SK-N-SH (cell line): ENCODE data around the gene NPAS3. TPM values are rescaled to one million over a fixed set of nuclear protein-coding genes. Genes with fewer than 3 reads are reported as not detected.

Source experiments
- CTCF ChIA-PET: fragments of 300-600, 350-600 bp; formaldehyde crosslinking; extraction: SDS; loops from one replicate; lab custom pipeline; 2021; lab: Yijun Ruan, JAX
- POLR2A ChIA-PET: fragments of 350-600 bp; sonication (Branson Sonifier 250); formaldehyde crosslinking; extraction: SDS; loops from one replicate; lab custom pipeline; 2020; ENCODE audit warnings: antibody characterized with exemption, inconsistent platforms; lab: Yijun Ruan, JAX
- DNase-seq: peaks from one replicate; pipeline ENCODE4 v3.0.0; 2012
- H2AFZ ChIP-seq: fragments of 200-600 bp; sonication (generic); 2 replicates; pipeline ENCODE4 v1.8.1; 2016; ENCODE audit warnings: antibody characterized with exemption, mild to moderate bottlenecking, low read depth
- H3F3A ChIP-seq: fragments of 200-600 bp; sonication (generic); replicated peaks from 2 replicates; pipeline ENCODE3; 2016; ENCODE audit warnings: antibody characterized with exemption, mild to moderate bottlenecking; ENCODE audit not compliant: insufficient read depth
- H3K27ac ChIP-seq, 2 experiments: fragments of 200-500 bp in 1 of 2; fragments of 200-600 bp in 1 of 2; sonication (Bioruptor generic) in 1 of 2; sonication (generic), shearing (Covaris generic) in 1 of 2; 2 replicates each; pipeline versions ENCODE4 v1.5.1 to v1.6.1; 2014 to 2016; ENCODE audit warnings: low read depth in 2 of 2, inconsistent platforms in 1 of 2, low read length in 1 of 2, mild to moderate bottlenecking in 1 of 2, mixed read lengths in 1 of 2
- H3K27me3 ChIP-seq: fragments of 200-600 bp; sonication (generic), shearing (Covaris generic); 2 replicates; pipeline ENCODE4 v1.6.1; 2016; ENCODE audit warnings: mixed run types; ENCODE audit not compliant: insufficient read depth
- H3K36me3 ChIP-seq, 2 experiments: fragments of 200-500 bp in 1 of 2; fragments of 200-600 bp in 1 of 2; sonication (Bioruptor generic) in 1 of 2; sonication (generic) in 1 of 2; replicated peaks in 1 of 2; 2 replicates each; pipeline versions ENCODE3 to v1.5.1; 2014 to 2016; ENCODE audit warnings: low read length in 1 of 2, mild to moderate bottlenecking in 1 of 2; ENCODE audit not compliant: insufficient read depth in 2 of 2, control insufficient read depth in 1 of 2
- H3K4me1 ChIP-seq, 2 experiments: fragments of 200-500 bp in 1 of 2; fragments of 200-600 bp in 1 of 2; sonication (Bioruptor generic) in 1 of 2; sonication (generic), shearing (Covaris generic) in 1 of 2; 2 replicates each; pipeline versions ENCODE4 v1.5.1 to v1.6.1; 2014 to 2016; ENCODE audit warnings: low read depth in 1 of 2, low read length in 1 of 2, mixed run types in 1 of 2; ENCODE audit not compliant: insufficient read depth in 2 of 2, control insufficient read depth in 1 of 2
- H3K4me2 ChIP-seq: fragments of 200-600 bp; sonication (generic), shearing (Covaris generic); 2 replicates; pipeline ENCODE4 v1.6.1; 2017; ENCODE audit warnings: mixed run types
- H3K4me3 ChIP-seq, 2 experiments: fragments of 200-500 bp in 1 of 2; fragments of 200-600 bp in 1 of 2; sonication (Bioruptor generic) in 1 of 2; sonication (generic), shearing (Covaris generic) in 1 of 2; 2 replicates each; pipeline versions ENCODE4 v1.5.1 to v1.8.1; 2014 to 2016; ENCODE audit warnings: low read depth in 2 of 2, inconsistent platforms in 1 of 2, low read length in 1 of 2, mild to moderate bottlenecking in 1 of 2, mixed read lengths in 1 of 2, moderate library complexity in 1 of 2
- H3K79me2 ChIP-seq: fragments of 200-600 bp; sonication (generic); 2 replicates; pipeline ENCODE4 v1.8.1; 2017; ENCODE audit warnings: mild to moderate bottlenecking; ENCODE audit not compliant: insufficient read depth
- H3K9ac ChIP-seq: fragments of 200-600 bp; sonication (generic); 2 replicates; pipeline ENCODE4 v1.6.1; 2017; ENCODE audit warnings: mixed run types
- H3K9me2 ChIP-seq: fragments of 200-600 bp; sonication (generic); 2 replicates; pipeline ENCODE4 v1.6.1; 2017; ENCODE audit warnings: mixed run types
- H3K9me3 ChIP-seq: fragments of 200-600 bp; sonication (generic); 2 replicates; pipeline ENCODE4 v1.6.1; 2017; ENCODE audit warnings: mixed run types, mild to moderate bottlenecking, moderate library complexity
- H4K20me1 ChIP-seq: fragments of 200-600 bp; sonication (generic); 2 replicates; pipeline ENCODE4 v1.6.1; 2017; ENCODE audit warnings: mild to moderate bottlenecking, mixed run types; ENCODE audit not compliant: insufficient read depth
- FOXJ3 ChIP-seq: sonication (generic); formaldehyde crosslinking; IDR thresholded peaks from 2 replicates; pipeline ENCODE4 v1.5.1; 2020; ENCODE audit warnings: mild to moderate bottlenecking, missing genetic modification reagents
- FOXM1 ChIP-seq: IDR thresholded peaks from 2 replicates; pipeline ENCODE4 v1.4.0; 2012; ENCODE audit warnings: low read depth, mild to moderate bottlenecking
- GABPA ChIP-seq: IDR thresholded peaks from 2 replicates; pipeline ENCODE4 v1.4.0; 2012; ENCODE audit warnings: low read depth, mild to moderate bottlenecking
- JUND ChIP-seq: IDR thresholded peaks from 2 replicates; pipeline ENCODE4 v1.4.0; 2012
- MEF2A ChIP-seq: IDR thresholded peaks from 2 replicates; pipeline ENCODE4 v1.4.0; 2012; ENCODE audit warnings: low read depth, borderline replicate concordance
- NFIC ChIP-seq: IDR thresholded peaks from 2 replicates; pipeline ENCODE4 v1.4.0; 2012; ENCODE audit warnings: borderline replicate concordance
- NRF1 ChIP-seq: IDR thresholded peaks from 2 replicates; pipeline ENCODE4 v1.6.1; 2012; ENCODE audit warnings: low read depth, mild to moderate bottlenecking, low read length
- POLR2AphosphoS5 ChIP-seq: IDR thresholded peaks from 2 replicates; pipeline ENCODE4 v1.6.1; 2012; ENCODE audit warnings: low read depth, low read length
- RAD21 ChIP-seq: IDR thresholded peaks from 2 replicates; pipeline ENCODE4 v1.6.1; 2012; ENCODE audit warnings: mild to moderate bottlenecking, low read length
- RCOR1 ChIP-seq: fragments of 150-350 bp; IDR thresholded peaks from 2 replicates; pipeline ENCODE4 v1.6.1; 2017; ENCODE audit warnings: antibody characterized with exemption, low read length
- RFX5 ChIP-seq: IDR thresholded peaks from 2 replicates; pipeline ENCODE4 v1.6.1; 2012; ENCODE audit warnings: mild to moderate bottlenecking, improper control_type of control experiment, low read length
- SIN3A ChIP-seq: IDR thresholded peaks from 2 replicates; pipeline ENCODE4 v1.6.1; 2012; ENCODE audit warnings: low read depth, mild to moderate bottlenecking, low read length, moderate library complexity, borderline replicate concordance
- SMC3 ChIP-seq: IDR thresholded peaks from 2 replicates; pipeline ENCODE4 v1.6.1; 2012; ENCODE audit warnings: low read depth, low read length, improper control_type of control experiment
- TAF1 ChIP-seq: IDR thresholded peaks from 2 replicates; pipeline ENCODE4 v1.6.1; 2012; ENCODE audit warnings: low read depth, mild to moderate bottlenecking, low read length, moderate library complexity, borderline replicate concordance
- TCF12 ChIP-seq: IDR thresholded peaks from 2 replicates; pipeline ENCODE4 v1.4.0; 2012
- TEAD4 ChIP-seq: IDR thresholded peaks from 2 replicates; pipeline ENCODE4 v1.4.0; 2012; ENCODE audit warnings: mild to moderate bottlenecking, borderline replicate concordance; ENCODE audit not compliant: insufficient read depth
- YY1 ChIP-seq: IDR thresholded peaks from 2 replicates; pipeline ENCODE4 v1.4.0; 2012; ENCODE audit warnings: low read depth, mild to moderate bottlenecking
- WGBS: methylation state at CpG from one replicate; pipeline ENCODE4 v1.1.6; 2017; ENCODE audit warnings: low lambda C conversion rate; 5-methylcytosine and 5-hydroxymethylcytosine counted together
- polyA plus RNA-seq, 3 experiments: library from polyadenylated mRNA; depleted of rRNA; stranded (reverse); fragments of >200 nt; gene quantifications; 2 replicates each; pipeline ENCODE4 v1.2.3, GENCODE V29; 2012
- TF ChIP-seq, protein P1 (sequence below): fragments of 200-600 bp; sonication (generic); IDR thresholded peaks from 2 replicates; pipeline ENCODE4 v1.6.1; 2017; ENCODE audit warnings: antibody characterized with exemption, mild to moderate bottlenecking, moderate library complexity
- TF ChIP-seq, protein P2 (sequence below): fragments of 150-350 bp; IDR thresholded peaks from 2 replicates; pipeline ENCODE4 v1.6.1; 2016; ENCODE audit warnings: mild to moderate bottlenecking, low read depth, low read length
- TF ChIP-seq, protein P3 (sequence below): IDR thresholded peaks from 2 replicates; pipeline ENCODE4 v1.4.0; 2012; ENCODE audit warnings: low read depth, borderline replicate concordance
- TF ChIP-seq, protein P4 (sequence below): fragments of 150-350 bp; IDR thresholded peaks from 2 replicates; pipeline ENCODE4 v1.6.1; 2017; ENCODE audit warnings: antibody characterized with exemption, low read length, low read depth, borderline replicate concordance
- TF ChIP-seq, protein P5 (sequence below): IDR thresholded peaks from 2 replicates; pipeline ENCODE4 v1.4.0; 2012; ENCODE audit warnings: low read depth, borderline replicate concordance
- TF ChIP-seq, protein P6 (sequence below): IDR thresholded peaks from 2 replicates; pipeline ENCODE4 v1.6.1; 2012; ENCODE audit warnings: mild to moderate bottlenecking, low read depth, low read length, moderate library complexity

NPAS3 gene
- polyA plus RNA-seq, 1 of the 3 experiments (the other 2 are of a cell fraction) = 4.3 TPM

DNA sequence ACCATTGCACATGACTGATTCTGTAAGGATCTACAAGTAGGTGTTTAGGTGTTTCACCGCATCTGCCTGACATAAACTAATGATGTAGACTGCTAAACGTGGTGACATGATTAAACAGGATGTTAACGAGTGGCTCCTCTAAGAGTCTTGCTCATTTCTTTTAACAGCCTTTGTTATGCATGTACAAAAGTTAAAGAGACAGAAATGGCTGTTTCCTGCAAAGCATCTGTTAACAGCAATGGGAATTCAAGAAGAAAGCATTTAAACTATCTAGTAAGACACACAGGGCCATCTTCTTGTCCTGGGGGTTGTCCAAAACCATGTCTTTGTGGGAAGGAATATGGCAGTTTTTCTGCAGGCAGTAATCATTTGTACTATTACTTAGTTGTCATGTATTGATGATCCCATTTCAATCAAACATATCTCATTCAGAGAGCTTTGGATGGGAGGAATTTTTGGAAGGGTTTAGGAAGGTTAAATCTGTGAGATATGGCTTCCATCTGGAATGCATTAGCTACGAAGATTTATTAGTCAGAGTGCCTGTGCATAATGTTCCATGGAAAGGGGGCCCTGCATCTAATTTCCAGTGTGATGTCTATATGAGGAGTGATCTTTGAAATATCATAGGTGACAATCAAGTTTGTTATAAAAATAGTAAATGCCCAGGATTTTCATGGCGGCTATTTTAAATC is 517.1 kb downstream of the NPAS3 start:
- Histone ChIP-seq H3K36me3 (no peaks in the 10 kb centered on the region), H3K4me1 (peaks cover 11 to 17% of the 10 kb centered on the region in 2 experiments; a peak in 2 of 4 replicates), H3K27me3 (no peaks in the 10 kb centered on the region), H3K79me2 (no peaks in the 10 kb centered on the region), H3K4me2 (no peak overlapping the region), H3F3A (no peaks in the 10 kb centered on the region), H3K27ac (peak overlapping the region; percentile 19 to 77; a peak in 2 of 4 replicates), H3K4me3 (no peak overlapping the region), H4K20me1 (no peaks in the 10 kb centered on the region), H3K9me3 (no peaks in the 10 kb centered on the region), H3K9me2 (no peaks in the 10 kb centered on the region), H2AFZ (no peak overlapping the region), H3K9ac (no peak overlapping the region)
- WGBS = 44% methylated on average over 5 of the region's 5 CpGs
- ChIA-PET POLR2A (no interaction called here), CTCF (interaction anchor here (1.5 kb wide), 1 partner anchor 337 kb away, joined by 6 read pairs; no protein-coding TSS in a partner anchor)
- peak; percentile 39 for DNase-seq
- TF ChIP-seq TEAD4 = peak; percentile 35; the same call in 1 of the 2 replicates
- TF ChIP-seq YY1 = no peak
- no peak for TF ChIP-seq FOXJ3 (CRISPR knock-in tag)
- no peak for TF ChIP-seq SIN3A
- TF ChIP-seq, protein P1, sequence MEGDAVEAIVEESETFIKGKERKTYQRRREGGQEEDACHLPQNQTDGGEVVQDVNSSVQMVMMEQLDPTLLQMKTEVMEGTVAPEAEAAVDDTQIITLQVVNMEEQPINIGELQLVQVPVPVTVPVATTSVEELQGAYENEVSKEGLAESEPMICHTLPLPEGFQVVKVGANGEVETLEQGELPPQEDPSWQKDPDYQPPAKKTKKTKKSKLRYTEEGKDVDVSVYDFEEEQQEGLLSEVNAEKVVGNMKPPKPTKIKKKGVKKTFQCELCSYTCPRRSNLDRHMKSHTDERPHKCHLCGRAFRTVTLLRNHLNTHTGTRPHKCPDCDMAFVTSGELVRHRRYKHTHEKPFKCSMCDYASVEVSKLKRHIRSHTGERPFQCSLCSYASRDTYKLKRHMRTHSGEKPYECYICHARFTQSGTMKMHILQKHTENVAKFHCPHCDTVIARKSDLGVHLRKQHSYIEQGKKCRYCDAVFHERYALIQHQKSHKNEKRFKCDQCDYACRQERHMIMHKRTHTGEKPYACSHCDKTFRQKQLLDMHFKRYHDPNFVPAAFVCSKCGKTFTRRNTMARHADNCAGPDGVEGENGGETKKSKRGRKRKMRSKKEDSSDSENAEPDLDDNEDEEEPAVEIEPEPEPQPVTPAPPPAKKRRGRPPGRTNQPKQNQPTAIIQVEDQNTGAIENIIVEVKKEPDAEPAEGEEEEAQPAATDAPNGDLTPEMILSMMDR = no peak
- TF ChIP-seq TAF1 = no peak
- TF ChIP-seq, protein P2, sequence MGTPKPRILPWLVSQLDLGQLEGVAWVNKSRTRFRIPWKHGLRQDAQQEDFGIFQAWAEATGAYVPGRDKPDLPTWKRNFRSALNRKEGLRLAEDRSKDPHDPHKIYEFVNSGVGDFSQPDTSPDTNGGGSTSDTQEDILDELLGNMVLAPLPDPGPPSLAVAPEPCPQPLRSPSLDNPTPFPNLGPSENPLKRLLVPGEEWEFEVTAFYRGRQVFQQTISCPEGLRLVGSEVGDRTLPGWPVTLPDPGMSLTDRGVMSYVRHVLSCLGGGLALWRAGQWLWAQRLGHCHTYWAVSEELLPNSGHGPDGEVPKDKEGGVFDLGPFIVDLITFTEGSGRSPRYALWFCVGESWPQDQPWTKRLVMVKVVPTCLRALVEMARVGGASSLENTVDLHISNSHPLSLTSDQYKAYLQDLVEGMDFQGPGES = no peak
- no peak for TF ChIP-seq NFIC
- no peak for TF ChIP-seq FOXM1
- TF ChIP-seq, protein P3, sequence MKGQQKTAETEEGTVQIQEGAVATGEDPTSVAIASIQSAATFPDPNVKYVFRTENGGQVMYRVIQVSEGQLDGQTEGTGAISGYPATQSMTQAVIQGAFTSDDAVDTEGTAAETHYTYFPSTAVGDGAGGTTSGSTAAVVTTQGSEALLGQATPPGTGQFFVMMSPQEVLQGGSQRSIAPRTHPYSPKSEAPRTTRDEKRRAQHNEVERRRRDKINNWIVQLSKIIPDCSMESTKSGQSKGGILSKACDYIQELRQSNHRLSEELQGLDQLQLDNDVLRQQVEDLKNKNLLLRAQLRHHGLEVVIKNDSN = no peak
- TF ChIP-seq MEF2A = no peak; the same call in 1 of the 2 replicates
- TF ChIP-seq, protein P4, sequence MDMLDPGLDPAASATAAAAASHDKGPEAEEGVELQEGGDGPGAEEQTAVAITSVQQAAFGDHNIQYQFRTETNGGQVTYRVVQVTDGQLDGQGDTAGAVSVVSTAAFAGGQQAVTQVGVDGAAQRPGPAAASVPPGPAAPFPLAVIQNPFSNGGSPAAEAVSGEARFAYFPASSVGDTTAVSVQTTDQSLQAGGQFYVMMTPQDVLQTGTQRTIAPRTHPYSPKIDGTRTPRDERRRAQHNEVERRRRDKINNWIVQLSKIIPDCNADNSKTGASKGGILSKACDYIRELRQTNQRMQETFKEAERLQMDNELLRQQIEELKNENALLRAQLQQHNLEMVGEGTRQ = no peak
- TF ChIP-seq, protein P5, sequence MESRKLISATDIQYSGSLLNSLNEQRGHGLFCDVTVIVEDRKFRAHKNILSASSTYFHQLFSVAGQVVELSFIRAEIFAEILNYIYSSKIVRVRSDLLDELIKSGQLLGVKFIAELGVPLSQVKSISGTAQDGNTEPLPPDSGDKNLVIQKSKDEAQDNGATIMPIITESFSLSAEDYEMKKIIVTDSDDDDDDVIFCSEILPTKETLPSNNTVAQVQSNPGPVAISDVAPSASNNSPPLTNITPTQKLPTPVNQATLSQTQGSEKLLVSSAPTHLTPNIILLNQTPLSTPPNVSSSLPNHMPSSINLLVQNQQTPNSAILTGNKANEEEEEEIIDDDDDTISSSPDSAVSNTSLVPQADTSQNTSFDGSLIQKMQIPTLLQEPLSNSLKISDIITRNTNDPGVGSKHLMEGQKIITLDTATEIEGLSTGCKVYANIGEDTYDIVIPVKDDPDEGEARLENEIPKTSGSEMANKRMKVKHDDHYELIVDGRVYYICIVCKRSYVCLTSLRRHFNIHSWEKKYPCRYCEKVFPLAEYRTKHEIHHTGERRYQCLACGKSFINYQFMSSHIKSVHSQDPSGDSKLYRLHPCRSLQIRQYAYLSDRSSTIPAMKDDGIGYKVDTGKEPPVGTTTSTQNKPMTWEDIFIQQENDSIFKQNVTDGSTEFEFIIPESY = no peak
- TF ChIP-seq JUND = peak; percentile 50; the same call in 1 of the 2 replicates
- peak; percentile 98 for TF ChIP-seq TCF12
- TF ChIP-seq, protein P6, sequence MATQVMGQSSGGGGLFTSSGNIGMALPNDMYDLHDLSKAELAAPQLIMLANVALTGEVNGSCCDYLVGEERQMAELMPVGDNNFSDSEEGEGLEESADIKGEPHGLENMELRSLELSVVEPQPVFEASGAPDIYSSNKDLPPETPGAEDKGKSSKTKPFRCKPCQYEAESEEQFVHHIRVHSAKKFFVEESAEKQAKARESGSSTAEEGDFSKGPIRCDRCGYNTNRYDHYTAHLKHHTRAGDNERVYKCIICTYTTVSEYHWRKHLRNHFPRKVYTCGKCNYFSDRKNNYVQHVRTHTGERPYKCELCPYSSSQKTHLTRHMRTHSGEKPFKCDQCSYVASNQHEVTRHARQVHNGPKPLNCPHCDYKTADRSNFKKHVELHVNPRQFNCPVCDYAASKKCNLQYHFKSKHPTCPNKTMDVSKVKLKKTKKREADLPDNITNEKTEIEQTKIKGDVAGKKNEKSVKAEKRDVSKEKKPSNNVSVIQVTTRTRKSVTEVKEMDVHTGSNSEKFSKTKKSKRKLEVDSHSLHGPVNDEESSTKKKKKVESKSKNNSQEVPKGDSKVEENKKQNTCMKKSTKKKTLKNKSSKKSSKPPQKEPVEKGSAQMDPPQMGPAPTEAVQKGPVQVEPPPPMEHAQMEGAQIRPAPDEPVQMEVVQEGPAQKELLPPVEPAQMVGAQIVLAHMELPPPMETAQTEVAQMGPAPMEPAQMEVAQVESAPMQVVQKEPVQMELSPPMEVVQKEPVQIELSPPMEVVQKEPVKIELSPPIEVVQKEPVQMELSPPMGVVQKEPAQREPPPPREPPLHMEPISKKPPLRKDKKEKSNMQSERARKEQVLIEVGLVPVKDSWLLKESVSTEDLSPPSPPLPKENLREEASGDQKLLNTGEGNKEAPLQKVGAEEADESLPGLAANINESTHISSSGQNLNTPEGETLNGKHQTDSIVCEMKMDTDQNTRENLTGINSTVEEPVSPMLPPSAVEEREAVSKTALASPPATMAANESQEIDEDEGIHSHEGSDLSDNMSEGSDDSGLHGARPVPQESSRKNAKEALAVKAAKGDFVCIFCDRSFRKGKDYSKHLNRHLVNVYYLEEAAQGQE = no peak
- no peak for TF ChIP-seq RFX5
- TF ChIP-seq GABPA = no peak
- TF ChIP-seq SMC3 = no peak
- no peak for TF ChIP-seq RAD21
- TF ChIP-seq RCOR1 = peak; percentile 47; the same call in 1 of the 2 replicates
- peak; percentile 66; the same call in 1 of the 2 replicates for TF ChIP-seq POLR2AphosphoS5
- TF ChIP-seq NRF1 = no peak
